Gastrocnemius medialis (tissue), 4 donors: Measurements from ENCODE around the gene SENP2. TPM values are rescaled to one million over a fixed set of nuclear protein-coding genes. Genes with fewer than 3 reads are reported as not detected.
"Not testable (repeated sequence)": the region's sequence is repeated elsewhere in the genome, so short reads cannot be mapped to it uniquely, and the experiment has no call there.

Experiments
- ATAC-seq, 2 donors: fragments of 150-250 bp; one replicate each; pipeline ENCODE4 v1.9.1; 2016
- DNase-seq, 2 donors: peaks; one replicate each; pipeline ENCODE4 v3.0.0-alpha.2; 2019
- H3K27ac ChIP-seq, 4 donors: fragments of 200-600 bp; sonication (generic); 1 replicate in 1 of 4; 2 replicates in 3 of 4; pipeline ENCODE4 v1.5.1; 2016 to 2018; ENCODE audit warnings: mild to moderate bottlenecking in 2 of 4, moderate library complexity in 1 of 4
- H3K27me3 ChIP-seq, 3 donors: fragments of 200-600 bp; sonication (generic) in 2 of 3; 1 replicate in 1 of 3; 2 replicates in 2 of 3; pipeline versions ENCODE4 v1.5.1 to v1.6.0; 2016 to 2019; ENCODE audit warnings: mild to moderate bottlenecking in 1 of 3, moderate library complexity in 1 of 3
- H3K36me3 ChIP-seq, 2 donors: fragments of 200-600 bp; sonication (generic) in 1 of 2; one replicate each; pipeline ENCODE4 v1.5.1; 2017 to 2018
- H3K4me1 ChIP-seq, 2 donors: fragments of 200-600 bp; sonication (generic) in 1 of 2; one replicate each; pipeline ENCODE4 v1.5.1; 2016 to 2017; ENCODE audit warnings: mild to moderate bottlenecking in 2 of 2
- H3K4me3 ChIP-seq, 4 donors: fragments of 200-600 bp; sonication (generic) in 3 of 4; 1 replicate in 1 of 4; 2 replicates in 3 of 4; pipeline ENCODE4 v1.5.1; 2016 to 2019; ENCODE audit warnings: mild to moderate bottlenecking in 2 of 4
- H3K9me3 ChIP-seq, 3 donors: fragments of 200-600 bp; sonication (generic) in 2 of 3; 1 replicate in 1 of 3; 2 replicates in 2 of 3; pipeline ENCODE4 v1.5.1; 2016 to 2019
- POLR2A ChIP-seq, 2 donors: fragments of 450-650 bp; IDR thresholded peaks; one replicate each; pipeline ENCODE4 v1.6.1; 2017; ENCODE audit warnings: antibody characterized with exemption in 2 of 2, mild to moderate bottlenecking in 2 of 2, moderate library complexity in 2 of 2
- in situ Hi-C, 4 donors: fragments of 200-750 bp; cut with MboI; loops; one replicate each; pipeline versions ENCODE4 v1.15.0 to v1.8.0; 2017; ENCODE audit warnings: low sequenced_read_pairs in 4 of 4
- intact Hi-C: fragments of 100-400 bp; cut with DNase I; formaldehyde crosslinking; loops from one replicate; pipeline ENCODE4 v1.15.1; 2023; ENCODE audit warnings: low total_unique reads
- total RNA-seq, 4 donors: library from RNA; depleted of rRNA; stranded (reverse); fragments of >200 nt; gene quantifications; one replicate each; pipeline versions ENCODE4 v1.1.0 to v1.2.3, GENCODE V29; 2016
- TF ChIP-seq, protein P1 (sequence below), 5 experiments: fragments of 450-650 bp in 3 of 5; fragments of 200-600 bp in 2 of 5; sonication (generic) in 2 of 5; IDR thresholded peaks in 4 of 5; conservative IDR thresholded peaks in 1 of 5; 1 replicate in 4 of 5; 2 replicates in 1 of 5; pipeline ENCODE4 v1.5.1; 2016 to 2019; ENCODE audit warnings: antibody characterized with exemption in 5 of 5, mild to moderate bottlenecking in 3 of 5, moderate library complexity in 3 of 5

The SENP2 gene
- total RNA-seq, 4 donors from 2014 or later = 18.6 to 34.9 (median 31.3) TPM

DNA sequence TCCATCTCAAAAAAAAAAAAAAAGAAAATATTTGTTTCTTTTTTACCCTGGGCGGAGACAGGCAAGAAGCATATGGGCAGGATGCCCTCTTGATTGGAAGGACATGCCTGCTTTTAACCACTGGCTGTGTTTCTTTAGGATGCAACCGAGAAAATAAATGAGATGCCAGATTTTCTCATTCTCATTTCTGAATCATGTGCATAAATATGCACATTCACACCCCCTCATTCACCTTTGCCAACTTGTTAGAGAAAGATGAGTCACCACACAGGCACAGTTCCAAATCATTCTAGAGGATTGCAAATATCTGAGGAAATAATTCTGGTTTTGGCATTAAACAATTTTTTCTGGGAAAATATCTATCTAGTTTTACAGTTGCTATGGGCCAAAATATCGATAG lies 37.0 kb upstream of the SENP2 start:
- H3K27me3 ChIP-seq = no peaks in the 10 kb centered on the region
- in situ Hi-C loops (no loop called here), intact Hi-C loops (no loop called here)
- H3K4me3 ChIP-seq = no peak overlapping the region
- TF ChIP-seq, protein P1, sequence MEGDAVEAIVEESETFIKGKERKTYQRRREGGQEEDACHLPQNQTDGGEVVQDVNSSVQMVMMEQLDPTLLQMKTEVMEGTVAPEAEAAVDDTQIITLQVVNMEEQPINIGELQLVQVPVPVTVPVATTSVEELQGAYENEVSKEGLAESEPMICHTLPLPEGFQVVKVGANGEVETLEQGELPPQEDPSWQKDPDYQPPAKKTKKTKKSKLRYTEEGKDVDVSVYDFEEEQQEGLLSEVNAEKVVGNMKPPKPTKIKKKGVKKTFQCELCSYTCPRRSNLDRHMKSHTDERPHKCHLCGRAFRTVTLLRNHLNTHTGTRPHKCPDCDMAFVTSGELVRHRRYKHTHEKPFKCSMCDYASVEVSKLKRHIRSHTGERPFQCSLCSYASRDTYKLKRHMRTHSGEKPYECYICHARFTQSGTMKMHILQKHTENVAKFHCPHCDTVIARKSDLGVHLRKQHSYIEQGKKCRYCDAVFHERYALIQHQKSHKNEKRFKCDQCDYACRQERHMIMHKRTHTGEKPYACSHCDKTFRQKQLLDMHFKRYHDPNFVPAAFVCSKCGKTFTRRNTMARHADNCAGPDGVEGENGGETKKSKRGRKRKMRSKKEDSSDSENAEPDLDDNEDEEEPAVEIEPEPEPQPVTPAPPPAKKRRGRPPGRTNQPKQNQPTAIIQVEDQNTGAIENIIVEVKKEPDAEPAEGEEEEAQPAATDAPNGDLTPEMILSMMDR (IDR thresholded peaks at IDR 0.05 in 4 of 5, conservative IDR thresholded peaks at IDR 0.05 in 1 of 5) = no peak
- no peak for TF ChIP-seq POLR2A (IDR thresholded peaks at IDR 0.05)
- ATAC-seq = peak in 1 of 2 donors; percentile 51
- H3K4me1 ChIP-seq = no peaks in the 10 kb centered on the region
- DNase-seq = peak; percentile 17 to 22
- H3K36me3 ChIP-seq = no peaks in the 10 kb centered on the region
- no peaks in the 10 kb centered on the region for H3K9me3 ChIP-seq
- no peak overlapping the region for H3K27ac ChIP-seq

GRCh38 chr3:185549651-185550111 lies 36.4 kb upstream of the SENP2 start:
- in situ Hi-C loops = no loop called here
- no peak for DNase-seq
- TF ChIP-seq, protein P1 (IDR thresholded peaks at IDR 0.05 in 4 of 5, conservative IDR thresholded peaks at IDR 0.05 in 1 of 5) = no peak
- no peak for TF ChIP-seq POLR2A (IDR thresholded peaks at IDR 0.05)
- Histone ChIP-seq H3K9me3 (no peaks in the 10 kb centered on the region), H3K4me3 (no peak overlapping the region), H3K4me1 (no peaks in the 10 kb centered on the region), H3K36me3 (no peaks in the 10 kb centered on the region), H3K27ac (no peak overlapping the region), H3K27me3 (no peaks in the 10 kb centered on the region)
- intact Hi-C loops = no loop called here
- ATAC-seq = no peak

GRCh38 chr3:185552358-185552877 lies 33.7 kb upstream of the SENP2 start, which contains the start of gene LIPH:
TSS of gene LIPH (minus strand) at chr3:185552588. CDS start at chr3:185552471, 117 bp downstream.
- Histone ChIP-seq H3K4me1 (no peaks in the 10 kb centered on the region), H3K9me3 (no peaks in the 10 kb centered on the region), H3K36me3 (no peaks in the 10 kb centered on the region), H3K4me3 (peak within 1 kb of the TSS in 1 of 4 donors; percentile 31), H3K27me3 (no peaks in the 10 kb centered on the region), H3K27ac (no peak within 1 kb of the TSS)
- ATAC-seq (no peak), DNase-seq (no peak)
- intact Hi-C loops (no loop called here), in situ Hi-C loops (no loop called here)
- no peak for TF ChIP-seq POLR2A (IDR thresholded peaks at IDR 0.05)
- TF ChIP-seq, protein P1 (IDR thresholded peaks at IDR 0.05 in 4 of 5, conservative IDR thresholded peaks at IDR 0.05 in 1 of 5) = no peak

DNA sequence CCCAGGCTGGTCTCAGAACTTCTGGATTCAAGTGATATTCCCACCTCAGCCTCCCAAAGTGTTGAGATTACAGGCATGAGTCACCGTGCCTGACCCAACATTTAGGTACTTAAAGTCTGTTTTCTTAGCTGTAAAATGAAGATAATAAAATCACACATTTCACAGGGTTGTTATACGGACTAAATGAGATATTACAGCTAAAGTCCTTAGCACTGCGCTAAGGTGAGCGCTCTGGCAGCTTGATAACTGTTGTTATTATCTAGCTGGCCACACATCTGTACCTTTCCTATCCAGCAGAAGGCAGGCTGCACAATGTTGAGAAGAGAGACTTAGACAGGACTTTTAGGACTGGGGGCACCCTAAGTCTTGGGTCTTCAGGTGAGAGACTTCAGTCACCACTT lies 31.0 kb upstream of the SENP2 start:
- Histone ChIP-seq H3K27me3 (no peaks in the 10 kb centered on the region), H3K27ac (no peak overlapping the region), H3K4me1 (no peaks in the 10 kb centered on the region), H3K9me3 (no peaks in the 10 kb centered on the region), H3K4me3 (no peak overlapping the region), H3K36me3 (no peaks in the 10 kb centered on the region)
- intact Hi-C loops = no loop called here
- ATAC-seq (no peak), DNase-seq (no peak)
- TF ChIP-seq POLR2A (IDR thresholded peaks at IDR 0.05) = no peak
- TF ChIP-seq, protein P1 (IDR thresholded peaks at IDR 0.05 in 4 of 5, conservative IDR thresholded peaks at IDR 0.05 in 1 of 5) = no peak
- in situ Hi-C loops = no loop called here

GRCh38 chr3:185555860-185556347 lies 30.2 kb upstream of the SENP2 start:
- no peak for DNase-seq
- no peak overlapping the region for H3K4me3 ChIP-seq
- ATAC-seq = no peak
- intact Hi-C loops = no loop called here
- TF ChIP-seq POLR2A (IDR thresholded peaks at IDR 0.05) = no peak
- TF ChIP-seq, protein P1 (IDR thresholded peaks at IDR 0.05 in 4 of 5, conservative IDR thresholded peaks at IDR 0.05 in 1 of 5) = no peak
- in situ Hi-C loops = no loop called here
- no peaks in the 10 kb centered on the region for H3K27me3 ChIP-seq
- no peaks in the 10 kb centered on the region for H3K4me1 ChIP-seq
- H3K9me3 ChIP-seq = no peaks in the 10 kb centered on the region
- no peaks in the 10 kb centered on the region for H3K36me3 ChIP-seq
- no peak overlapping the region for H3K27ac ChIP-seq

DNA sequence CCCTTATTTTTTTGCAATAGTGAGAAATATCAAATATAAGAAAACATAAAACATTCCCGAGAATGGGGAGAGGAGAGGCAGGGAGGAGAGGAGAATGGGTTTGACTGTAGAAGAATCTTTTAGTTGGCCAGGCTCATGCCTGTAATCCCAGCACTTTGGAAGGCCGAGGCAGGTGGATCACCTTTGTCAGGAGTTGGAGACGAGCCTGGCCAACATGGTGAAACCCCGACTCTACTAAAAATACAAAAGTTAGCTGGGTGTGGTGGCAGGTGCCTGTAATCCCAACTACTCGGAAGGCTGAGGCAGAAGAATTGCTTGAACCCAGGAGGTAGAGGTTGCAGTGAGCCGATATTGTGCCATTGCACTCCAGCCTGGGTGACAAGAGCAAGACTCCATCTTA lies 29.5 kb upstream of the SENP2 start:
- in situ Hi-C loops, H3K9me3 ChIP-seq, intact Hi-C loops, DNase-seq, ATAC-seq, H3K36me3 ChIP-seq, H3K27me3 ChIP-seq, H3K4me3 ChIP-seq, H3K27ac ChIP-seq, H3K4me1 ChIP-seq: not testable (repeated sequence)
